HG03095 (cell line): ENCODE data around the gene VWA5B1.

Experiments
- ATAC-seq: cut with Tn5 transposase; IDR thresholded peaks from one replicate; pipeline ENCODE4 v1.9.1; 2021; ENCODE audit warnings: moderate library complexity; ENCODE audit not compliant: unreplicated experiment

VWA5B1 gene

GRCh38 chr1:20385630-20386029, 95.0 kb downstream of the VWA5B1 start:
- no peak for ATAC-seq

DNA sequence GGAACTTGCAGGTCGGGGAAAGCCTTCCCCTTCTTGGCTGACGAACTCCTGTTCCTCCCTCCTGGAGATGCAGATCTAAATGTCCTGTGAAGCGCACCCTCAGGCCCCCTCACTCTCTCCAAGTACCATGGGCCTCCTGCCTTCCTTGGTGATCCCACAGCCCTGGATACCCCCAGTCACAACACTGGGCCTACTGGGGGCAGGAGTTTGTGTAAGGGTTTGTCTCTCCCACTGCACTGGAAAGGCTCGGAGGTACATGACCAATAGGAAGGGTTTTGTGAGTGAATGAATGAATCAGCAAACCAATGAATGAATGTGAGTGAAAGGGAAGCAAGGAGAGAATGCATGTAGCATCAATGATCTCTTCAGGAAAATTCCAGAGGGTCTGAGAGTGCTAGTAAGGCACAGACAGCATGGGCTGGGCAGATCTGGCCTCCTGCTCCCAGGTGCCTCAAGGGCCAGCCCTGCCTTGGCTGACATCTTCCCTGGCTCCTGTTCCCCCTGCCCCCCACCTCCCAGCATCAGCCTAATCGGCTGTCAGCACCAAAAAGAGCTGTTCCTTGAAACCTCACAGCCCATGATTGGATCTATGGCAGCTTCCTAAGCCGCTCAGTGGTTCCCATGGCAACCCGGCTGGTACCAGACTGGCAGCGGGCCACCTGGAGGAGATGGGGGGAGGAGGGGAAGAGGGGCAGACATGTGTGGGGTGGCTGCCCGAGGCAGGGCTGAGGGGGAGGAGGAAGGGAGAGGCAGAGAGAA, 95.8 kb downstream of the VWA5B1 start:
- no peak for ATAC-seq

DNA sequence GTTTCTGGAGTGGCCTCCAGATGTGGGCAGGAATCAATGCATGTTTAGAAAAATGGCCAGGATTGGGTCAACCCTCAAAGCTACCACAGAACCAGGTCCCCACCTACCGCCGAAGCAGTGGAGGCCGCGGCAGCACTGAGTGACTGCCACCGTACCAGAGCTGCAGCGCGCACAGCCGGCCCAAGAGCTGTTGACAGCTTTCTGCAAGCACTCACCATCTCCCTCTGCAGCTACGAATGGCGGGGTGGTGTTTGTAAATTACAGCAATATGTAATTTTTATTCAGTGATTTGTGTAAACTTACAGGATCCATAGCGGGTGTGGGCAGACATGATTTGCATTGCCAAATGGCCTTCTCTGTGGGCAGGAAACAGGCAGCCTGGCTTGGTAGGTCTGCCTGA, 98.9 kb downstream of the VWA5B1 start:
- no peak for ATAC-seq

- ATAC-seq, result no peak
Measured at GRCh38 chr1:20390589-20391331, 100.1 kb downstream of the VWA5B1 start.

- ATAC-seq, result no peak
Measured at GRCh38 chr1:20395255-20395654, 104.6 kb downstream of the VWA5B1 start.

GRCh38 chr1:20398744-20399143, 108.1 kb downstream of the VWA5B1 start:
- no peak for ATAC-seq

- no peak for ATAC-seq
Measured at GRCh38 chr1:20399196-20399595, 108.5 kb downstream of the VWA5B1 start.

DNA sequence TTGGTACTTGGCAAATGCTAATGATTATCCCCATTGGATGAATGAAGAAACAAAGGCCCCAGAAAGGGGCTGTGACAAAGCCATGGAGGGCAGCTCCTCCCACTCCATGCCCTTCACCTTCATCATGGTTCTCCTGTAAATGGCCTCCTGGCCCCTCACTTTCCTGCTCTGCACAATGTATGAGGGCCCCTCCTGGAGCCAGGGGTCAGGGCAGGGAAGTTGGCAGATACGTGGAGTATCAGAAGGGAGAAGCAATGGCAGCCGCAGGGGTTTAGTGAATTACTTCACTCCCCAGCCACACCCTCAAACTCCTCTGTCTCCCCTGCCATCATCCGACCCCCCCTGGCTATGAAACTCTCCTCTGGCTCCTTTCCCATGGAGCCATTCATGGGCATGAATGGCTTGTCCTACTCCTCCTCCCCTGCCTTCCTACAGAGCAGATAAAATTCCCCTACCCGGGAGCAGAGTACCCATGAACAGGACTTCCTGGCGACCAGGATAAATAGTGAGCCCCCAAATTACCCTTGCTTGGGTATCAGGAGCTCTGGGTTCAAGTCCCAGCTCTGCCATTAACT, 109.0 kb downstream of the VWA5B1 start:
- no peak for ATAC-seq

- no peak for ATAC-seq
Measured at GRCh38 chr1:20400341-20401177, 109.9 kb downstream of the VWA5B1 start.

DNA sequence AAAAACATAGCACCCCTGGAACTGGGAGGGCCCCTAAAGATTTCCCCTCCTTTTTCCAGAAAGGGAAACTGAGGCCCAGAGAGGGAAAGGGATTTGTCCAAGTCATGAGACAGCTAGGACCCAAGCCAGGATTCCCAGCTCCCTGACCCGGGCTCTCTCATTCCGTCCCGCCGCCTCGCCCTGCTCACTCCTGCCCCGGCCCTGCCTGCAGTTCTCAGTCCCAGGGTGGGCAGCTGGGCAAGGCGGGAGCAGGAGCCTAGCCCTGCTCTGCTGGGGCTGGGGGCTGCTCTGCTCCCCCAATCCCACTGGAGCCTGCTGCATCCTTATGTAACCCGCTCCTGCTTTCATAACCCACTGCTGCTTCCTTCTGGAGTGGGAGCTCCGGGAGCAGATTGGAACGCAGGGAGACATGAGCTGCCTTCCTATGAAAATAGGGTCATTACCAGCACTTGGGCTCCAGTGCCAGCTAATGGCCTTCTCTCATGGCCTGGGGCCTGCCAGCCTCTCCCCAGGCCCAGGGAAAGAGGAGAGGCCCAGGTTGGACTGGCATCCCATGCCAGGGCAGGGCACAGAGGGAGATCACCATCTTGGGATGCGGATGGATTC, 110.8 kb downstream of the VWA5B1 start:
- no peak for ATAC-seq

DNA sequence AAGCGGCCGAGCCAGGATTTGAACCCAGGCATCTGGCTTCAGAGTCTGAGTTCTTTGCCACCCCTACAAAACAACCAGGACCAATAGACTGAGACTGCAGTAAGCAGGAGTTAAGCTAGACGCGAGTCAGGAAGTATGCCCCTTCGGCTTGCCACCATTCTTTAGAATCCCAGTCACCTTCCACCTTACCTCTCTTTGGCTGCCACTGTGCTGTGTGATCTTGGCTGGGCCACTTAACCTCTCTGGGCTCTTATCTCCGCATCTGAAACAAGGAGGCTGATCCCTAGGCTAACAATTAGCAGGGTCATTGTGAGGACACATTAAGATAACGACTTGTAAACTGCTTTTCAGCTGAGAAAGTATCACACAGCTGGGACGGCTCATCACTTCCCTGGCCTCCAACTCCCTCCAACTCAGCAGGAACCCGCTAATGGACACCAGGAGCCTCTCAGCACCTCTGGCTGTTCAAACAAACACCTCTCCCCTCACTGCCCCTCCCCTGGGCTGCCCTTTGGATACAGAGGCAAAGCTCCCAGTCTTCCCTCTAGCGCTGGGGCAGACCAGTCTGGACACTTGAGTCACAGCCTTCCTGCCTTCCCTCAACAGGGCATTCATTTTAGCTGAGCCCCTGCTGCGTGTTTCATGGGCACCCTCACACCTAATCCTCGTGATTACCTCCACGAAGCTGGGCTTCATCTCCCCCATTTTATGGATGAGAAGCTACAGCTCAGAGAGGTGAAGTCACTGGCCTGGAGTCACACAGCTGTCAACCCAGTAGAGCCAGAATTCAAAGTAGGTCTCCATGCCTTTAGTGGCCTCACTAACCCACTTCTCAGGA, 112.1 kb downstream of the VWA5B1 start:
- ATAC-seq, result no peak

DNA sequence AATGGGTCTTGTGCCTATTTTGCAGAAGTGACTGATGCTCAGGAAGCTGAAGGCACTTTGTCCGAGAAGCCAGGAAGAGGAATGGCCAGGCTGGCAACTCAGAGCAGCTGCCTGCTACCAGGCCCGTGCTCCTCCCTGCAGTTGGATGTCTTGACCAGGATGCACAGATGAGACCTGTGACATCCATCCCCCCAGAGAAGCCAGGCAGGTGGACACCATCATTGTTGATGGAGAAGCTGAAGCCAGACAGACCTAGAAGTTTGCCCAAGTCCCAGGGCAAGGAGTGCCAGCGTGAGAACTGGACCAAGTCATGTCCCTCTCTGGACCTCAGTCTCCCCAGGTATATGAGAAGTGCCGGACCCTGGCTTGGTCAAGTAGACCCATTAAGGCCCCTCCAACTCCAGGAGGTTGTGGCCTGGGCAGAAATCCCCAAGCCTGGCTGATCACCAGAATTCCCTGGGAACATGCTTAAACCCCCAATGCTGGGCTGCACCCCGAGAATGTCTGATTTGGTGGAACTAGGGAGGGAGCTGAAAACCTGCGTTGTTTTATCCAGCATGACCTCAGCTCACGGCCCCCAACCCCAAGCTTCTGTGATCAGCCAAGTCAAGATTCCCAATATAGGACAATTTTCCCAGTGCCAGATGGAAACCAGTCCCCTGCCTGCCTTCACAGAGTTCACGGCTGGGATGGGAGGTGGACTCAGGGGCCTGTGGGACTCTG, 112.9 kb downstream of the VWA5B1 start:
- no peak for ATAC-seq

- ATAC-seq, result no peak
Measured at GRCh38 chr1:20404466-20404865, 113.8 kb downstream of the VWA5B1 start.
